Stimulated activated CD8-positive, alpha-beta memory T cell treated with anti-CD3 and anti-CD28 coated beads, Interleukin-12 subunit alpha, Interleukin-12 subunit beta, amount 100 ng/mL, for 24 hours (primary cell): ENCODE results near the gene SNX32.
A peak's percentile ranks its signal among the peaks of the same experiment; 100 is the strongest.

Experiments
- DNase-seq: peaks from one replicate; pipeline ENCODE4 v3.0.0-alpha.2; 2020; ENCODE audit errors: extremely low read depth

The SNX32 gene

GRCh38 chr11:65797711-65798110 is 36.1 kb upstream of the SNX32 start:
- no peak for DNase-seq

GRCh38 chr11:65798882-65799281 is 34.9 kb upstream of the SNX32 start:
- DNase-seq = no peak

GRCh38 chr11:65801153-65801987 is 32.4 kb upstream of the SNX32 start:
- no peak for DNase-seq

DNA sequence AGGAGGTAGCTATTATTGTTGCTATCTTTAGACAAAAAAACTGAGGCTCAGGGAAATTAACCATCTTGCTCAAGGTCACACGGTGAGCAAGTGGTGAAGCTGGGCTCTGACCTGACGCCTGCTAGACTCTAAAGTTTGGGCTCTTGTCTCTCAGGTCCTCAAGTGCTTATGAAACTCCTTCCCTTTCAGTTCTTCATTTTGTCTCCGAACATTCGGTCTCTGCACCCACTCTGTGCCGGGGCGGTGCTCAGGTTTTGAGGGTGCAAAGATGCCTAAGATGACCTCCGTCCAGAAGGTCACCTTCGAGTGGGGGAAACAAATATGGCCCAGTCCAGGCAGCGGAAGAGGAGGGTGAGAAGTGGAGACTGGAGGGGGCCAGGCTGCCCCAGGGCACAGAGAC is 30.9 kb upstream of the SNX32 start:
- DNase-seq = no peak

GRCh38 chr11:65803797-65804492 is 29.8 kb upstream of the SNX32 start:
- DNase-seq = no peak

- DNase-seq = no peak
Measured at GRCh38 chr11:65806979-65807378, 26.8 kb upstream of the SNX32 start.

- DNase-seq = no peak
Measured at GRCh38 chr11:65808744-65809341, 24.9 kb upstream of the SNX32 start.

GRCh38 chr11:65809496-65809895 is 24.3 kb upstream of the SNX32 start:
- no peak for DNase-seq

DNA sequence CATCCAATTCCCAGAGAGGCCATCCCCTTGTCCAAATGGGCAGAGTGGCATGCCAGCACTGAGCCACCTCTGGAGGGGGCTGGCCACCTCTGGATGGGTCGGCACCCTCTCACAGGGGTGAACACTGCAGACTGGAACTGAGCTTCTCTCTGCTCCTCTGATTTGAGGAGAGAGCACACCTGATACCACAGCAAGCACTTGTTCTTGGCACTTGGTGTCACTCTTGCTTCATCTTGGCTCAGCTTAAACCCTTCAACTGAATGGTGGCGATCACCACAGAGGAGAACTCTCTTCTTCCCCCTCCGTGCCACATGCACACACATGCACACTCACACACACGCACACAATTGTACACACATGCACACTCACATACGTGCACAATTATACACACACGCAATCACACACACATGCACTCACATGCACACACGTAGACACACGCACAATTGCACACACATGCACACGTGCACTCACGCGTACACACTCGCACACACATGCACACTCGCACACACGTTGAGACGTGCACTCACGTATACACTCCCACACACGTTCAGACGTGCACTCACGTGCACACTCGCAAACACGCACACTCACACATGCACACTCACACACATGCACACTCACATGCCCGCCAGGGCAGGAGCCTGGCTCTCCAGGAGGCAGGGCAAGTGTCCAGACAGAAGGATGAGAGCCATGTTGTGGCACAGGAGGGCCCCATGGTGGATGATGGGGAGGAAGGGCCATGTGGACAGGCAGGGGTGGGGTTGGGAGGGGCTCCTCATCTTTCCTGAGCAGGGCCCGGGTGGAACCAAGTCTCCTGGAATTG is 23.5 kb upstream of the SNX32 start:
- DNase-seq = no peak

DNA sequence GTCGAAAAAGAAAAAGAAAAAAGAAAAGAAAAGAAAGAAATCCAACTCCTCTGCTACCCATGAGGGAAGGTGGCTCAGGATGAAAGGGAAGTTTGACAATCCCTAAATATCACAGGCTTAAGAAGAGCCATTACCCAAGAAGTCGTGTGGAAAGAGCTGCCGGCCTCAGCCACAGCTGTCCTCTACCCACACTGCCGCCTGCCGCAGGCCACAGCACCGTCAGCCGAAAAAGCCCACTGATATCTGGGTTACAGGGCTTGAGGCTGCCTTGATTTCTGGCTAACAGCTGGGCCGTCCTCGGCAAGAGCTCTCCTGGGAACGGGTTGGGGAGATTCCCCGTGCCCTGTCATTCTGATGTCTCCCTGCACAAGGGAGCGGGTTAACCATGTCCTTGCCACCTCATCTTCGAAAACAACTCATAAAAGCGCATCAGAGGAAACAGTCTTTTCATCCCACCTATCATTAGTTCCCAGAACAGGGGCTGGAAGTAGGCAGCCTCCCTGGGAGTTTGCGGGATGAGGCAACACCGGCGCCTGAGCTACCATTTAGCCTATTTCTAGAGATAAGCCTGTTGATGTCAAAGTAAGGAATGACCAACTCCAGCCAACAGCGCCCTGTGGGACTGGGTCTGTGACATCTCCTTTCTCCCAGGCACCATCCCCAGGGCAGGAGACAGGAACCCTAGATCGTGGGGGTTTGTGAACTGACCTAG is 21.8 kb upstream of the SNX32 start:
- DNase-seq = no peak

GRCh38 chr11:65814131-65814985 is 19.4 kb upstream of the SNX32 start:
- no peak for DNase-seq

- DNase-seq = no peak
Measured at GRCh38 chr11:65814986-65815565, 18.7 kb upstream of the SNX32 start.

DNA sequence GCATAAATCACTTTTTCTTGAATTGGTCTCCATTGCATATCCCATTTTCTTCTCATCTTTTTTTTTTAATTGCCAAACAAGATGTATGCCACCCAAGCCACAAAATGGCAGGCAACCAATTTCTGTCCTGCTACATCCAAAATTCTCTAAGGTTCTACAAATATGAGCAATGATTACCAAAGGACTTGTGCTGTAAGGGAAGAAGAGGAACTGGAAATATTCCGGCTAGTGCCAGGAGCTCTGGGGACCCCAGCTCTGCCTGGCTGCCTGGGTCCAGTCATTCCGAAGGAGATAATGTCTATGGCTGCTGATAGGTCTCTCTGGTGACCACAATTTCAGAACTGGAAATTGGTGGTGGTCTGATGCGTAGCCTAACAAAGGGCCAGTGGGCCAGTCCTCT is 17.1 kb upstream of the SNX32 start:
- no peak for DNase-seq

DNA sequence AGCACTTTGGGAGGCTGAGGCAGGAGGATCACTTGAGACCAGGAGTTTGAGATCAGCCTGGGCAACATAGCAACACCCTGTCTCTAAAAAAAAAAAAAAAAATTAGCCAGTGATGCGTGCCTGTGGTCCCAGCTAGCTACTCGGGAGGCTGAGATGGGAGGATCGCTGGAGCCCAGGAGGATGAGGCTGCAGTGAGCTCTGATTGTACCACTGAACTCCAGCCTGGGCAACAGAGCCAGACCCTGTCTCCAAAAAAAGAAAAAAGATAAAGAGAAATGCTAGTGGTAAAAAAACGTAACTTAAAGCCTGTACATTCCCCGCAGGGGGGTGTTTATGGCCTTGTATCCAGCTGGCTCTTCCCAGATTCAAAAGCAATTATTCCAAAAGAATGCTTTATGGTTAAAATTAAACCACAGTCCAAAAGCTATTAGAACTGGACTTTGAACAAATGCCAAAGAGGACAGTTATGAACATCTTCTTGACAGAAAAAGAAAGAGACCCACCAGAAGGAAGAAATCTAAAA is 16.4 kb upstream of the SNX32 start:
- DNase-seq = no peak

- peak; percentile 87 for DNase-seq
Measured at GRCh38 chr11:65817835-65818680, 15.7 kb upstream of the SNX32 start.

- no peak for DNase-seq
Measured at GRCh38 chr11:65821107-65821506, 12.7 kb upstream of the SNX32 start.

DNA sequence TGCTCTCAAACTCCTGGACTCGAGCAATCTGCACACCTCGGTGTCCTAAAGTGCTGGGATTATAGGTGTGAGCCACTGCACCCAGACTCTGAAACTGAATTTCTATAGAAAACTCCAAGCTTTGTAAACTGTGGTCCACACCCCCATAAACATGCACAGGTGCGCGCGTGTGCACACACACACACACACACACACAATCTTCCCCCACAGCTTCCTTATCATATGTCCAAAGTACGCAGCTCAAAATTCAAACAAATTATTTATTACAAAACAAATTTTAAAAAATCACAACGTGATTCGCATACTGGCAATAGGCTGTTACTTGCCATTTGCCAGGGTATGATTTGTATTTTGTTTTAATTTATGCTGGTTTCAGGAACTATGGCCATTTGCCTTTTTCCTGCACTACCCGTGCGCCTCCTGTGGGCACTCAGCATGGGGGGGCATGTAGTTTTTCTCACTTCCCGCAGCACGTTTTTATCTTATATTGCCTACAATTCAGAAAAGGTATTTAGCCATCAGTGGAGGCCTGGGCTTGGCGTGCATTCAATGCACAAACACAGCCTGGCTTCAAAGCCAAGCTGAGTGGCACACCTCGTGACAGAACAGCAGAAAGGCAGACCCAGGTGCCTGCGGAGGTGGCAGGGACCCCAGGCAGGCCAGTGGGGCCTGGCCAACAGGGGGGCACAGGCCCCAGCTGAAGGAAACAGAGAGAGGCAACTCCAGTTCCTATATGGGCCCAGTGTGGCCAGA is 10.8 kb upstream of the SNX32 start:
- DNase-seq = no peak
